ENCODE data around the gene NECTIN4. TPM values are rescaled to one million over a fixed set of nuclear protein-coding genes. Genes with fewer than 3 reads are reported as not detected.

NECTIN4 gene
- total RNA-seq, 1 donor from 2014 or later = 1.9 TPM

DNA sequence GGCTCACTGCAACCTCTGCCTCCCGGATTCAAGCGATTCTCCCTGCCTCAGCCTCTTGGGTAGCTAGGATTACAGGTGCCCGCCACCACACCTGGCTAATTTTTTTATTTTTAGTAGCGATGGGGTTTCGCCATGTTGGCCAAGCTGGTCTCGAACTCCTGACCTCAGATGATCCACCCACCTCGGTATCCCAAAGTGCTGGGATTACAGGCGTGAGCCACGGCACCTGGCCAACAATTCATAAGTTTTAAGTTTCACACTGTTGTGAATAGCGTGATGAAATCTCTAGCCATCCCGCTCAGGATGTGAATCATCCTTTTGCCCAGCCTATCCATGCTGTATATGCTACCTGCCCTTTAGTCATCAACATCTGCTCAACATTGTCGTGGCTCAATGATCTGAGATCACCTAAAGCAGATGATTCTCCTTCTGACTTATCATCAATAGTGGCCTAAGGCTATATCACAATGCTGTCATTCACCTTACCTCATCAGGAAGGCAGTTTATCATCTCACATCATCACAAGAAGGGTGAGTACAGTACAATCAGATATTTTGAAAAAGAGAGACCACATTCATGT lies 25.9 kb upstream of the NECTIN4 start:
- H3K27me3 Mint-ChIP-seq = no peaks in the 10 kb centered on the region
- H3K9me3 Mint-ChIP-seq (ENCODE audit: low read depth) = no peaks in the 10 kb centered on the region
- DNase-seq (ENCODE audit: low spot score, unreplicated experiment) = no peak
- peaks cover 24% of the 10 kb centered on the region for H3K4me1 Mint-ChIP-seq (ENCODE audit: low read depth)
- no peak overlapping the region for H3K27ac Mint-ChIP-seq
- H3K36me3 Mint-ChIP-seq (ENCODE audit: insufficient read depth) = peaks cover 5% of the 10 kb centered on the region
- no peak overlapping the region for H3K4me3 Mint-ChIP-seq (ENCODE audit: low read depth)
- TF ChIP-seq, protein P1, sequence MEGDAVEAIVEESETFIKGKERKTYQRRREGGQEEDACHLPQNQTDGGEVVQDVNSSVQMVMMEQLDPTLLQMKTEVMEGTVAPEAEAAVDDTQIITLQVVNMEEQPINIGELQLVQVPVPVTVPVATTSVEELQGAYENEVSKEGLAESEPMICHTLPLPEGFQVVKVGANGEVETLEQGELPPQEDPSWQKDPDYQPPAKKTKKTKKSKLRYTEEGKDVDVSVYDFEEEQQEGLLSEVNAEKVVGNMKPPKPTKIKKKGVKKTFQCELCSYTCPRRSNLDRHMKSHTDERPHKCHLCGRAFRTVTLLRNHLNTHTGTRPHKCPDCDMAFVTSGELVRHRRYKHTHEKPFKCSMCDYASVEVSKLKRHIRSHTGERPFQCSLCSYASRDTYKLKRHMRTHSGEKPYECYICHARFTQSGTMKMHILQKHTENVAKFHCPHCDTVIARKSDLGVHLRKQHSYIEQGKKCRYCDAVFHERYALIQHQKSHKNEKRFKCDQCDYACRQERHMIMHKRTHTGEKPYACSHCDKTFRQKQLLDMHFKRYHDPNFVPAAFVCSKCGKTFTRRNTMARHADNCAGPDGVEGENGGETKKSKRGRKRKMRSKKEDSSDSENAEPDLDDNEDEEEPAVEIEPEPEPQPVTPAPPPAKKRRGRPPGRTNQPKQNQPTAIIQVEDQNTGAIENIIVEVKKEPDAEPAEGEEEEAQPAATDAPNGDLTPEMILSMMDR (IDR thresholded peaks at IDR 0.05; ENCODE audit: unreplicated experiment) = no peak

DNA sequence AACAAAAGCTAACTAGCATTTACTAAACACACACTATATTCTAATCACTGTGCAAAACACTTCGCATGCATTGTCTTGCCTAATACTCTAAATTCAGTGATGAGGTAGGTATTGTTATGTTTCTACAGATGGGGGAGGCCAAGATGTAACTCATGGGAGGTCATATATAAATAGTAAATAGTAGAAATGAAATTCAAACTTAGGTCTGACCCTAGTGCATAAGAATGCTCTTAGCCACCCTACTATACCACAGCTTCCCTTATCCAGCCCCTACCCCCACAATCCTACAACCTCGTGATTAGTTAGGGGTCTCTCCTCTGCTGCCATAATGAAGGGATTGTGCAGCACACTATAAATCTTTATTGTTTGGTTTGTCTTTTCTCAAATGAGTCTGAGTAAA lies 25.2 kb upstream of the NECTIN4 start:
- TF ChIP-seq, protein P1 (IDR thresholded peaks at IDR 0.05; ENCODE audit: unreplicated experiment) = no peak
- no peaks in the 10 kb centered on the region for H3K27me3 Mint-ChIP-seq
- peaks cover 22% of the 10 kb centered on the region for H3K4me1 Mint-ChIP-seq (ENCODE audit: low read depth)
- no peaks in the 10 kb centered on the region for H3K9me3 Mint-ChIP-seq (ENCODE audit: low read depth)
- H3K27ac Mint-ChIP-seq = no peak overlapping the region
- H3K4me3 Mint-ChIP-seq (ENCODE audit: low read depth) = no peak overlapping the region
- DNase-seq (ENCODE audit: low spot score, unreplicated experiment) = no peak
- H3K36me3 Mint-ChIP-seq (ENCODE audit: insufficient read depth) = peaks cover under 1% of the 10 kb centered on the region

DNA sequence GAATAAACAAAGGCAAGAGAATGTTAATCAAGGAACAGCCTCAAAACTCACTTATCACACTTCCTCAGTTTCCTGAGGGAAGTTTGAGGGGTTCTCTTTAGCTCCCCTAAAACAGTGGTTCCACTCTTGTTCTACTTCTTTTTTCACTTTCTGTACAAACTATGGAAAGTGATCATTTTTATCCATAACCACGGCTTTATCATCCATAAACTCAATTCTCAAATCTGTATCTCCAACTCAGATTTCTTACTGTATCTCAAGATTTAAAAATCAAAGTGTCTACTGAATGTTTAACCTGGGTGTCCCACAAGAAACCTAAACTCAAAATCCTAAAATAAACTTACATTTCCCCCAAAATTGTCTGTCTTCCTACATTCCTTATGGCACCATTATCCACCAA lies 24.6 kb upstream of the NECTIN4 start:
- TF ChIP-seq, protein P1 (IDR thresholded peaks at IDR 0.05; ENCODE audit: unreplicated experiment) = no peak
- Mint-ChIP-seq H3K9me3 (ENCODE audit: low read depth) (no peaks in the 10 kb centered on the region), H3K27me3 (no peaks in the 10 kb centered on the region), H3K4me3 (ENCODE audit: low read depth) (no peak overlapping the region), H3K4me1 (ENCODE audit: low read depth) (peaks cover 16% of the 10 kb centered on the region), H3K36me3 (ENCODE audit: insufficient read depth) (no peaks in the 10 kb centered on the region), H3K27ac (no peak overlapping the region)
- DNase-seq (ENCODE audit: low spot score, unreplicated experiment) = no peak

DNA sequence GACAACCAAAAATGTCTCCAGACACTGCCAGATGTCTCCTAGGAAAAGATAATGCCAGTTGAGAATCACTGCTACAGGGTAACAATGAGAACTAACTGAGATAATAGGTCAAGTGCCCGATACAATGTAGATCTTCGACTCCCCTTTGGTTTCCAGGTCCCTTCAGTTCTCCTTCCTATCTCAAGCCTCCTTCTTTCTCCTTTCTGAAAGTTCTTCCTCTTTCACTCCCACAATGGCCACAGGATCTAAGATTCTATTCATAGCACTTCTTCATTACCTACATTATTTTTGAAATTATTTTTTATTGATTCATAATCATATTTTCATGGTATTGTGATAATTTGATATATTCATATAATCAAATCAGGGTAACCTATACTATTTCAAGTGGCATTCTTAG lies 22.2 kb upstream of the NECTIN4 start:
- H3K27ac Mint-ChIP-seq = no peak overlapping the region
- TF ChIP-seq, protein P1 (IDR thresholded peaks at IDR 0.05; ENCODE audit: unreplicated experiment) = no peak

DNA sequence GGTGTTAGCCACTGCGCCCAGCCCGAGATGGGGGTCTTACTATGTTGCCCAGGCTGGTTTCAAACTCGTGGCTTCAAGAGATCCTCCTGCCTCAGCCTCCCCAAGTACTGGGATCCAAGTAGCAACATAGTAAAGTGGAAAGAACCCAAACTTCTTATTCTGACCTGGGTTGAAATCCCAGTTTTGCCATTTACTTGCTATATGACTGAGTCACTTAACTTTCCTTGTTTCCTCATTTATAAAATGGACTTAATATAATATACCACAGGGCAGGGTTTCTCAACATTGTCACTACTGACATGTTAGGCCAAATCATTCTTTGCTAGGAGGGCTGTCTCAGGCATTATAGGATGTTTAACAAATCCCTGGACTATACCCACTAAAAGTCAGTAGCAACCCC lies 21.8 kb upstream of the NECTIN4 start:
- DNase-seq (ENCODE audit: low spot score, unreplicated experiment) = no peak
- Mint-ChIP-seq H3K9me3 (ENCODE audit: low read depth) (no peaks in the 10 kb centered on the region), H3K36me3 (ENCODE audit: insufficient read depth) (peaks cover 1% of the 10 kb centered on the region), H3K27me3 (no peaks in the 10 kb centered on the region), H3K27ac (no peak overlapping the region), H3K4me3 (ENCODE audit: low read depth) (no peak overlapping the region), H3K4me1 (ENCODE audit: low read depth) (no peaks in the 10 kb centered on the region)
- TF ChIP-seq, protein P1 (IDR thresholded peaks at IDR 0.05; ENCODE audit: unreplicated experiment) = no peak

More for the DNA sequence above, 22.2 kb upstream of the NECTIN4 start:
- H3K9me3 Mint-ChIP-seq (ENCODE audit: low read depth) = no peaks in the 10 kb centered on the region
- H3K4me3 Mint-ChIP-seq (ENCODE audit: low read depth) = no peak overlapping the region
- H3K4me1 Mint-ChIP-seq (ENCODE audit: low read depth) = peaks cover 3% of the 10 kb centered on the region
- DNase-seq (ENCODE audit: low spot score, unreplicated experiment) = no peak
- H3K36me3 Mint-ChIP-seq (ENCODE audit: insufficient read depth) = peaks cover 1% of the 10 kb centered on the region
- H3K27me3 Mint-ChIP-seq = no peaks in the 10 kb centered on the region

Measured in progenitor cell of endocrine pancreas (in vitro differentiated cells).